ENCODE data around the gene EHBP1L1.

The EHBP1L1 gene

DNA sequence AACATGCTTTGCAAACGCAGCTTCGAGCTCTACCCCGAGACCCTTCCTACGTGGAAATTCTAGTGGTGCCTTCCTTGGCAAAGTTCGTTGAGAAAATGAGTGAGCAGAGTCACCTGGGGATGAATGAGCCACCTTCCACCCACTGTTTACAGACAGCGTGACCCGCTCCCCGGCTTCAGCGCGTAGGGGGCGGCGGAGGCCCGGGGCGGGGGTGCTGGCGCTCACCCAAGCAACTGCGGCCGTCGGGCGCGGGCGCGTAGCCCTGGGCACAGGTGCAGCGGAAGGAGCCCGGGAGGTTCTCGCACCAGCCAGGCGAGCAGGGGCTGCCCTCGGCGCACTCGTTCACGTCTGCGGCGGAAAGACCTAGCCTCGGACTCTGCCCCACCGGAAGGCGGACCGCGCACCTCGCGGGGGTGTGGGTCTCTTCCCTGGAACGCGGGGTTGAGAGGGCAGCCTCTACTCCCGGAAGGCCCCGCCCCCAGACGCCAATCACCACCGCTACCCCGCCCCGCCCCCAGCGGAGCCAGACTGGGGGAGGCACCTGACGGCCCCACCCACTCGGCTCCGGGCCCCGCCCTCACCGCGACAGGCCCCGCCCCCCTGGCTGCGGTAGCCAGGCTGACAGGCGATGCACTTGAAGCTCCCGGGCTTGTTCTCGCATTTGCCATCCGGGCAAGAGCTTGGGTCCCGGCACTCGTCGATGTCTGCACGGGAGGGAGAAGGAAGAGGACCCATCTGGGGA lies 29.5 kb upstream of the EHBP1L1 start:
- no peak for DNase-seq (ENCODE audit: low read depth)

DNA sequence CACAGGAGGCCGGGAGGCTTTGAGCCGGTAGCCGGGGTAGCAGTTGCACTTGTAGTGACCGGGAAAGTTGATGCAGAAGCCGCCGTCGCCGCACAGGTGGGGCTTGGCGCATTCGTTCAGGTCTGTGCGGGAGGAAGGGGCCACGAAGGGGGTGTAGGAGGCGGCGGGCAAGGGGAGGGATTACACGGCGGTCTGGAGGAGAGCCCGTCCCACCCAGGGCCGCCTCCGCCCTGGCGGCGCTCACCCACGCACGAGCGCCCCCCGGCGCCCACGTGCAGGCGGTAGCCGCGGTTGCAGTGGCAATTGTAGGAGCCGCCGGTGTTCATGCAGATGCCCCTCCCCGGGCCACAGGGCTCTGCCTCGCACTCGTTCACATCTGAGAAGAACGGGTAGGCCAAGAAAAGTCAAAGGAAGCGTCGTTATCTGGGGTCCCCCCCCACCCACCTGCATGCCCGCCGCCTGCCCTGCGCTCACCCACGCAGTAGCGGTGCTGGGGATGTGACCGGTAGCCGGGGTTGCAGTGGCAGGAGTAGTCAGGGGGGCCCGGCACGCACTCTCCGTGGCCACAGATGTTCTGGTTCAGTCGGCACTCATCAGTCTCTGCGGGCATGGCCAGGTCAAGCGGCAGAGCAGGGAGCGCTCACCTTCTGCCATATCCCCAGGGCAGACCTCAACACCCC lies 28.3 kb upstream of the EHBP1L1 start:
- DNase-seq (ENCODE audit: low read depth) = no peak

DNA sequence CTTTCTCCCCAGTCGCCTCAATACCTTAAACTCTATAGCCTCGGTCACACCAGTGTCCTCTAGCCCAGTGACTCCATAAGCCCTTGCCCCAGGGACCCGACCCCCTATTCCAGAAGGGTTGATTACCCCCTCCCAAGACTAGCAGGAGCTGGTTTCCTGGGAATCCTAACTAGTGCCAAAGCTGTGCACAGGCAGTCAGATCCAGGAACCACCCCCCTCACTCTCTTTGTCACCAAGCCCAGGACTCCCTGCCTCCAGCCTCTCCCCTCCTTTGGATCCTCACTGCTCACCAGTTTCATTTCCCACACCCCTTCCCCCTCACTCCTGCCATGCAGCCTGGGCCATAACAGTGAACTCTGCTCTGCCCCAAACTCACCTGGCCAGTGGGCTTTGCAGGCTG lies 27.5 kb upstream of the EHBP1L1 start:
- DNase-seq (ENCODE audit: low read depth) = no peak

DNA sequence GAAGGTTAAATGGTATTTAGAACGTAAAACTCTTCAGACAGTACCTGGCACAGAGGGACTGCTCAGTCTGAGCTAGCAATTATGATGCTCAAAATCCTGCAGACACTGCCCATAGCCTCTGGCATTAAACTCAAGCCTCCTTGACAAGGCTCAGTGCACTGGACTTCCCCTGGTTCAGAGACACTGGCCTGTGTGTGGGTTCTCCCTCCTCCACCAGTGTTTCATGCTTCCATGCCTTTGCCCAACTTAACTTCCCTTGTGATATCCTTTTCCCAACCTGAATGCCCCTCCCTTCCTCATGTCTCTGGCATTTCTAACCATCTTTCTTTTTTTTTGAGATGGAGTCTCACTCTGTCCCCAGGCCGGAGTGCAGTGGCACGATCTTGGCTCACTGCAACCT lies 26.8 kb upstream of the EHBP1L1 start:
- DNase-seq (ENCODE audit: low read depth) = no peak

DNA sequence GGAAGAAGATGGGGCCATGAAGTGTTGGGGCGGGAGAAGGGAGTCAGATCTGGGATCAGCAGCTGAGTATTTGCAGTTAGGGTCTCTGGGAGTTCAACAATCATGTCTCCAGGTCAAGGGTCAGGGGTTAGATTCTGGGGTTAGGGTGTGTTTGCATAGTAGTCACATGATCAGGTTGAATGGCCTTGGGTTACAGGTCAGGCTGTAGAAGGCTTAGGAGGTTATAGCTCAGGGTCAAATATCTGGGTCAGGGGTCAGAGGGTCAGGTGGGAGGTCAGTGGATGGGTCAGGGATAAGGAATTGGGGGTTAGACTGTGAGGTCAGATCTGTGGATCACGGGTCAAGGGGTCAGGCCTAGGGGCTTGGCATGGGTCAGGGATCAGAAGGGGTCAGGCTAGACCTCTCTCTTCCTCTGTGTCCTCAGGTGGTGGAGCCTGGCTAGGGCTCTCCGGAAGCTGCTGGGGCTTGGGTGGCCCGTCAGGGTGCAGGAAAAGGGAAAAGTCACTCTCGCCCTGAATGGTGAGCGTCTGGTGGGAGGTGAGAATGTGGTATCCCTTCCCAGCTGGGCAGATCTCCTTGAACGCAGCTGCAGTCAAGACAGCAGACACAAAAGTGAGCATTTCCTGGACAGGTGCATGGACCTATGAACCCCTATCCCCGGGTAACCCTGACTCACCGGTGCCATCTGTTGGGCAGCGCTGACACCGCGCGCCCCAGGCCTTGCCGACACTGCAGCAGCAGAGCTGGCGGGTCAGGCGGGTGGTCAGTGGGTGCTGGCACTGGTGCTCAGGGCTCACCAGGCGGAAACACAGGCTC lies 24.1 kb upstream of the EHBP1L1 start:
- no peak for DNase-seq (ENCODE audit: low read depth)

DNA sequence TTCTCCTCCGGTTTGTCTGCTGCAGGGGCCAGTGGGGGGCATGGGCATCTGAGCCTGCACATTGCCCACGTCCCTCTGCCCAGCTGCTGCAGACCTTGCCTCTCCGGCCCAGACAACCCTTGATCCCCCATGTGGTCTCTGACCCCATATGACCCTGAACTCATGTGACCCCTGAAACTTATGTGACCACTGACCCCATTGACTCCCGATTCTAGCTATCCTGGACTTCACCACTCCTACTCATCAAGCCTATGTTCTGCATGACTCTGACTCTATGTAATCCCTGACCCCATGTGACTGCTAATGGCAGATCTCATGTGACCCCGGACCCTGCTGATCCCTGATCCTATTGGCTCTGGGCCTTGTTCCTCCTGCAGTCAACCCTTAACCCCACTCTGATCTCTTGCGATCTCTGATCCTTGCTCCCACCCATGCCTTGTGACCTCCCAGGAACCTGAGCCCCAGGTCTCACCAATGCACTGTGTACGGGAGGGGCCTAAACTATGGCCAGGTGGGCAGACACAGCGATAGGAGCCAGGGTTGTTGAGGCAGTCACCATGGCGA lies 23.4 kb upstream of the EHBP1L1 start:
- no peak for DNase-seq (ENCODE audit: low read depth)

DNA sequence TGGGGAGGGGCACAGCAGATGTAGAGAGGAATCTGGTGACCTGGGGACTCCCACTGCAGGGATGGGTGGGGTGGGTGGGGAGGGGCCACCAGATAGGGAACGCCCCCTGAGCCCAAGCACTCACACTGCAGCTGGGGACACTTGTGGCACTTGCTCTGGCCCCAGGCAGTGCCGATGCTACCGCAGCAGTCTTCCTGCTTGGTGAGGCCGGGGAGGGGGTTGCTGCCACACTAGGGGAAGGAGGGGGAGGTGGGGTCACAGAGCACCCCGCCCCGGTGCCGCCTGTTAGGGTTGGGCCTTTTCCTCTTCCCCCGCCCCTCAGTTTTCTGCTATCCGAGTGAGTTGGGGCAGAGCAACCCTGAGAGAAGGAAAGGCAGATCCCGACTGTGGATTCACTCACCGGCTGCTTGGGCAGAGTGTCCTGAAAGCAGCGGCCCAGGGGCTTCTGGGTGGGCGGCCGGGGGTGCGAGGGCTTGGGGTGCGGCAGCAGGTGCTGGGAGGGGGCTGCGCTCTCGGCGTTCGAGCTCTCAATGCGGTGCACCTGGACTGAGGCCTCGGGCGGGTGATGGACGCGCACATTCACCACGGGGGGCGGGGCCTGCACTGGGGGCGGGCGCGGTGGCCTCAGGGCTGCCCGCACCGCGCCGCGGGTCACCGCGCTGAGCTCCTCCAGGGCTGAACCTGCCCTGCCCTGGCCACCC lies 22.4 kb upstream of the EHBP1L1 start:
- no peak for DNase-seq (ENCODE audit: low read depth)

DNA sequence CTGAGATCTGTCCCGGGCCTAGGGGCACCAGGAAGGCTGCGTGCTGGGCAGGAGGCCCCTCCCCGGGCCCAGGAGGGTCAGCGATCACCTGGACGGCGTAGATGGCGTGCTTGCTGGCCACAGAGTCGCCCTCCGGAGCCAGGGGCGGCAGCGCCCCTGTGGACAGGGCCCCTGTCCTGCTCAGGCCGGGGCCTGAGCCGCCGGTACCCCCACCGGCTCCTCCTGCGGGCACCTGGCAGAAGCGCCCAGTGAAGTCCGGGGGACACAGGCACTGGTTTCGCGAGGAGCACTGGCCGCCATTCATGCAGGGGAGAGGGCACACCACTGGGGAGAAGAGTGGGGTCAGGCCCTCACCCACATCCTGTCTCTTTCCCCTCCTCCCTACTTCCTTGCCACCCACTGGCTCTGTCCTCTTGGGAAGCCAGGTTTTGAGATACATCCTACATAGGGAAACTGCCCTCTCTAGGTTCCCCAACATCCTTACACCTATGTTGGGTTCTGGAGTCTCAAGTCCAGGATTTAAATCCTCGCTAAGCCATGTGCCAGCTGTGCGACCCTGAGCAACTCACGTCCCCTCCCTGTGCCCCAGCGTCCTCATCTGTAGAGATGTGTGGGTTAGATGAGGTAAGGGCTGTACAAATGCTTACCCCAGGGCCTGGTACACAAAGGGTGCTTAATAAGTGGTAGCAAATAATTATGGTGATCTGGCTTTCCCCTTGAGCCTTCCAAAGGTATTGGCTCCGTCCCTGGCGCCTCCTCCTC lies 21.6 kb upstream of the EHBP1L1 start:
- DNase-seq (ENCODE audit: low read depth) = no peak

DNA sequence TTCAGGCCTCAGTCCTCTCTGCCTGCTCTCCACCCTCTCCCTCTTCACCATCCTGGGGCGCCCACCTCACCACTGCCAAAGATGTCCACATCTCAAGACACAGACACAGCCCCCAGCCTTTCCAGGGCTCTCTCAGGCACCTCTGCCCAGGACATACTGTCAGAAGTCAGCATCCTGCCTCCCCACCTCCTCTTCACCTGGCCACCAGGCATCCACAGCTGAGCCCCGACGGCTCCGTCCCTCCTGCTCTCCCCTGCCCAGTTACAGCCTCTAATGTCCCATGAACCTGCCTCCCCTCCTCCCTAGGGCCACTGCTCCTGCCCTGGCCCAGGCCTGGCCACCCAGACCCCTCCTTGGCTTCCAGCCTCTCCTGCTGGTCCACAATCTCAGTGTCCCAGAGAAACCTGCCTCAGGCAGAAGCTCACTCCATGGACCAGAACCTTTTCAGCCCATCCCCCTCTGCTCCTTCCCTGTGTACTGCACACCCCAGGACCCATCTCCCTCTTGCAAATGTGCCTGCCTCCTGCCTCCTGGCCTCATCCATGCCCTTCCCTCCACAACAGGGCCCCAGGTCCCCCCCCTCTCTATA lies 20.9 kb upstream of the EHBP1L1 start:
- DNase-seq (ENCODE audit: low read depth) = no peak

DNA sequence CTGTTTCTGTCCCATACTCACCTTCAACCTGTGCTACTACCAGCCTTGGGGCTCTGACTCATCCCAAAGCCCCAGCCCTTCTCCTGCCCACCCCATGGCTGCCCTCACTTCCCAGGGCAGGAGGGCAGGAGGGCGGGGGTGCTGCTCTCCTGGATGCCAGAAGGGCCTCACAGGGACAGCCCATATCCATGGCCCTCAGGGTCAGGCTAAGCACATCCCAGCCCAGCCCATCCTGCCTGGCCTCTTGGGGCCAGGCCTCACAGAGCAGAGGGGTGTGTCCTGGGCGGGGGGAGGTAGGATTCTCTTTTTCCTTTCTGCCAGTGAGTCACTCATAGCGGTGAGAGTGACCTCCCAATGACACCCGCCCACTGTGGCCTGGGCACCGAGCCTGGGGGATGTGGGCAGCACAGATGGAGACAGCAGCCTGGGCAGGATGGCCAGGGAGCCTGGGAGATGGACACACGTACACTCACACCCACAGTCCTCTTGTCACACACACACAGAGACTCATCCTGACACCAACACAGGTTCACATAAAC lies 20.1 kb upstream of the EHBP1L1 start:
- peak; percentile 80 for DNase-seq (ENCODE audit: low read depth)

DNA sequence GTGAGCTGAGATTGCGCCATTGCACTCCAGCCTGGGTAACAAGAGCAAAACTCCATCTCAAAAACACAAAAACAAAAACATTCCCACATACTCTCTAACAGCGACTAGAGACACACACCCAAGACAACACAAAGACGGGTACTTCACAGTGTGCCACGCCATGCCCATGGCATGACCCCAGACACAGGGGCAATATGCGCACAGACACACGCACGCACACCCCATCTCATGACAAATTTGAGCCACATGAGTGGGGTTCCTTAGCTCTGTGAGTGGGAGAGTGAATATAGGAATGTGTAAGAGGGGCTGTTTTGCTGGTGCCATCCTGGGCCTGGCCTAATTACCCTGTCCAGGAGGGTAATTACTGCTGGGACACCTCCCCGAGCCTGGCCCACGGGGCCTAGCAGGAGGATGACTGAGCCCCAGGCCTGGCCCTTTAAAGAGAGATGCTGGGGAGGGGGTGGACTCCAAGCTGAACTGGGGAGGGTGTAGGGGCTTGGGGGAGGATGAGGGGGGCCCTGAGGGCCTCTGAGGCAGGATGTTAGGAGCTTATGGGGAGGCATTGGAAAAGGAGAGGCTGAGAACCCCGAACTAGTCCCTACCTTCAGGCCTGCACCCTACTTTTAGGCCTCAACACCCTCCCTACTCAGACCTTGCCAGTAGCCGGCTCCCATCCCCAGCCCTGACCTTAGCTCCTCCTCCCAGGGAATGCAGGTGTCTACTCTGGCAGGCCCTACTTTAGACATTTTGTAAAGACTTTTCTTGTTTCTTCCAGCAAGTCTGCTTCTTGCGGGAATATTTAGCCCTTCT lies 19.2 kb upstream of the EHBP1L1 start:
- DNase-seq (ENCODE audit: low read depth) = no peak

DNA sequence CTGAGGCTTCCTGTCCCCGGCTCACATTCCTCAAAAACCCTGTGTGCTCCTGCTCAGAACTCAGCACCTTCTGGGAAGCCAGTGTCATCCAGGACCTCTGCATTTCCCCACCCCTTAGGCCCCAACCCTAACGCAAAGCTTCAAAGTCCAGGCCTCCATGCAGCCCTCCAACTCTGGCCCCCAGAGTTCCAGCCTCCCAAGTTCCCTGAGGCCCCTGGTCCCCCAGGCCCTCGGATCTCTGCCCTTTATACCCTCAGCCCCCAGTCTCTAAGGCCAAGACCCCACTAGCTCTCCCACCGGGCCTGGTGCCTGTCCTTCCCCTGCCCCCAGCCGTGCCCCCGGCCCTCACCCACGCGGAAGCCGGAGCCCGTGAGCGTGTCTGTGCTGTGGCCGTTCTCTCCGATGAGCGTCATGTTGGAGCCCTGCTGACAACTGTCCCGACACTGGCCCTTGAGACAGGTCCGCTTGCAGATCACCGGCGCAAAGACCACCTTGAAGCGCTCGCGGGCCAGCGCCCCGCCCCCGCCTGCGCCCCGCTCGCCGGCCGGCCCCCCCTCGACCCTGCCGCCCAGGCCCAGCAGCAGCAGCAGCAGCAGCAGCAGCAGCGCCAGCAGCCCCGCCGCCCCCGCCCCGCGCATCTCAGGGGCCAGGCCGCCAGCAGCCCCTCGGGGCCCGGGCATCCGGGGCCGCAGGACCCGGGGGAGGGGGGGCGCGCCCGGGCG lies 18.4 kb upstream of the EHBP1L1 start:
- DNase-seq (ENCODE audit: low read depth) = no peak

DNA sequence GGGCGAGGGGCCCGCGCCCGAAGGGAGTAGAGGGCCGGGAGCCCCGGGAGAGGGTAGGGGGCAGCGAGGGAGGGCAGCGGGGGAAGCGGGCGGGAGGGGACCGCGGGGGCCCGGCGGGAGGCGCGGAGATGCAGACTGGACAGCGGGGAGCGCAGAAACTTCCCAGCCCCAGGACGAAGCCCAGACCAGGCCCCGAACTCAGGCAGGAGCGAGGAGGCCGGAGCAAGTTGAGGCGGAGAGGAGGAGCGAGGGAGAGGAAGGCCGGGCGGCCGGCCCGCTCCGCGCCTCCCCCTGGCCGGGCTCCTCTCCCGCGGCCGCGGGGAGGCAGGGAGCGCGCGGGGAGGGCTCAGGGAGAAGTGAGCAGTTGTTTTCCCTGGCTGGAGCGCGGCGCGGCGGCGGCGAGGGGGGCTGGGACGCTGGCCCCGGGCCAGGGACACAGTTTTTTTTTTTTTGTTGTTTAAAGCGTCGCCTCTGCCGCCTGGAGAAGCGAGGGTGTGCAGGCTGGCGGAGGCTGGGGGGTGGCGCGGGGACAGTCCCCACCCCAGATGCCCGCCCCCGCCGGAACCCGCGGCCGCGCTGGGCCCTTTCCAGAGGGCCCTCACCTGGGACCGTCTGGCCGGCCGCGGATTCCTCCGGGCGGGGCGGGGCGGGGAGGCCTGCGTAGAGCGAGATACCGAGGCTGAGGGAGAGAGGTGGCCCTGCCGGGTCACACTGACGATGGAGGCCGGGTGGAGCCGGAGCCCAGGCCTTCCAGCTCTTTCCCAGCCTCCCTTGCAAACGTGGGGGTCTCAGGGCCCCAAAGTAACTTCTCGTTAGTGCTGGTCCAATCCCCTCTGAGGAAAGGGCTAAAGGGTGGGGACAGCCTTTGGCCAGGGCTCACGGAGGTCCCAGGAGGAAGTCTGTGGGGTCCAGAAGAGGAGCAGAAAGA lies 17.6 kb upstream of the EHBP1L1 start, which contains the start of gene LTBP3:
Gene LTBP3 (minus strand): TSS at position 358 of the 928 bp plus-strand sequence. CDS start 400 bp downstream, outside the sequence.
- DNase-seq (ENCODE audit: low read depth) = no peak

DNA sequence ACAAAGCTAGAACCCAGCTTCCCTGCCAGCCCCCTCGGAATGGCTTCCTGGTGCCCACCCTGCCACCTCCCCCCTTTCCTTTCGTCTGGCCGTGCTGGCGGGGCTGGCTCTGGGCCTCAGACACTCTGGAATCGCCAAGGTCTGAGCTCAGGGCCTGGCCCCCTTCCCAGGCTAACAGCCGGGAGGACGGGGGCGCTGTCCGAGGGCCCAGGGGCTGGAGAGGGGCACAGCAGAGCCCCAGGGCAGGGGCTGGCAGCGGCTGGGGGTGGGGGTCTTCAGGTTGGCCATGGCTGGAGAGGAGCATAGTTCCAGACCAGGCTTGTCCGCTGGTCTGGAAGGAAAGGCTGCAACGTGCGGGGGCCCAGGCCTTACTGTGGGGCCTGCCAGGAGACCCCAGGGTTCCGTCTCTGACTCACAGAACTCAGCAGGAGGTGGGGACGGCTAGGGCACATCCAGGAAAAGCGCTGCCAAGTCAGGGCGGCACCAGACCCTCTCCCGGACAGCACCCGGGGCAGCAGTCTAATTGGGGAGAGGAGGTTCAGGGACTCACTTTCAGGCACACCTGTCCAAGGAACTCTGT lies 16.8 kb upstream of the EHBP1L1 start:
- DNase-seq (ENCODE audit: low read depth) = no peak

DNA sequence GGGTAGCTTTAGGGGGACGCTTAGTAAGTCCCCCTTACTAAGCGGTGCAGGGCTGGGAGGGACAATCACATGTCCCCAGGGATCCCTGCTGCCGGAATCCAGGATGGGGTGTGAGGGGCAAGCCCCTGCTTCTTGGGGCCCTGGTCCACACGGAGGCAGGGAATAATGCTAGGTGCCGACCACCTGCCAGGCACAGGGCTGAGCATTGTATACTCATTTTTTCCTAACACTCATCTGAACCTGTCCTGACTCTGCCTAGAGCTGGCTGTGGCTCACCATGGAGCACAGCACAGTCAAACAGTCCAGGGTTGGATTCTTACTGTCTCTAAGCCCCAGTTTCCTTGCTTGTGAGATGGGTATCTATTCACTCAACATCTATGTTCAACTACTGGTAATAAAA lies 16.3 kb upstream of the EHBP1L1 start:
- DNase-seq (ENCODE audit: low read depth) = no peak

DNA sequence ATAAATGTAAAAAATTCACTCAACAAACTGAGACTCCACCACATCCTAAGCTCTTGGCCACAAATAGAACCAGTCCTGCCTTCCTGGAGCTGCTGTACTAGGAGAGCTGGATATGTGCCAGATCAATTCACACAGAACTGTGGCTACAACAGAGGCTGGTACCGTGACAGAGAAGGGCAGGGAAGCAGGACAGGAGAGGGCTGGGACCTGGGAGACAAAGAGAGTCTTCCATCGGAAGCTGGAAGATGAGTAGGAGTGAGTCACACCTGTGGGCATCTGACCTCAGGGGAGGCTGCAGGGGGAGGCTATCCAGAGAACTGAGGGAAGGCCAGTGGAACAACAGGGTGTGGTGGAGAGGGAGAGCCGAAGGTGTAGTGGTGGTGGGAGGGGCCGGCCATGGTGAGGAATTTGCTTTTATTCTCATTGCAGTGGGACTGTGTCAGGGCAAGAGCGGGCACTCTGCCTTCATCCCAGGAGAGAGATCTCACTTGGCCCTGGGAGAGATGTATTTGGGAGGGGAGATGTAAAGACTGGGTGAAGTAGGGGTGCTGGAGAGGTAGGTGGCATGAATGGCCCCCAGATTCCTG lies 15.8 kb upstream of the EHBP1L1 start:
- DNase-seq (ENCODE audit: low read depth) = no peak

Data from HS-27A (cell line).